Esophagus (tissue), 2 donors: ENCODE results near the gene CLEC3B. TPM values are rescaled to one million over a fixed set of nuclear protein-coding genes. Genes with fewer than 3 reads are reported as not detected.
"Not testable (repeated sequence)": the region's sequence is repeated elsewhere in the genome, so short reads cannot be mapped to it uniquely, and the experiment has no call there.

ENCODE experiments used
- H3K27ac ChIP-seq, 2 donors: one replicate each; pipeline ENCODE4 v1.5.1; 2013; ENCODE audit warnings: low read depth in 2 of 2, mild to moderate bottlenecking in 2 of 2, inconsistent platforms in 1 of 2, low read length in 1 of 2, moderate library complexity in 1 of 2
- H3K27me3 ChIP-seq, 2 donors: one replicate each; pipeline ENCODE4 v1.6.1; 2013; ENCODE audit warnings: low read length in 2 of 2, control low read depth in 1 of 2, mild to moderate bottlenecking in 1 of 2; ENCODE audit not compliant: insufficient read depth in 2 of 2, control insufficient read depth in 1 of 2
- H3K36me3 ChIP-seq, 2 donors: one replicate each; pipeline ENCODE4 v1.6.1; 2013; ENCODE audit warnings: low read length in 1 of 2; ENCODE audit not compliant: control insufficient read depth in 2 of 2, insufficient read depth in 2 of 2
- H3K4me1 ChIP-seq, 2 donors: one replicate each; pipeline ENCODE4 v1.6.1; 2013; ENCODE audit warnings: low read length in 1 of 2; ENCODE audit not compliant: control insufficient read depth in 2 of 2, insufficient read depth in 2 of 2
- H3K4me3 ChIP-seq, 2 donors: one replicate each; pipeline ENCODE4 v1.5.1; 2013; ENCODE audit warnings: low read length in 2 of 2, mild to moderate bottlenecking in 2 of 2, low read depth in 1 of 2, moderate library complexity in 1 of 2
- H3K9me3 ChIP-seq, 2 donors: one replicate each; pipeline ENCODE4 v1.6.1; 2013; ENCODE audit warnings: mild to moderate bottlenecking in 2 of 2, low read depth in 1 of 2, low read length in 1 of 2, moderate library complexity in 1 of 2; ENCODE audit not compliant: control insufficient read depth in 2 of 2, insufficient read depth in 1 of 2
- WGBS, 2 donors: extraction: QIAGEN DNeasy Blood & Tissue Kit; methylation state at CpG; one replicate each; pipeline ENCODE4 v1.1.7; 2013; 5-methylcytosine and 5-hydroxymethylcytosine counted together
- polyA plus RNA-seq, 2 donors: library from polyadenylated mRNA; stranded (reverse); fragments of 200-250 nt; gene quantifications; one replicate each; pipeline ENCODE4 v1.2.3, GENCODE V29; 2013
- donor health status: healthy with polysubstance abuse.
- donor health status: Bipolar disorder and iron deficiency.

Gene CLEC3B
- polyA plus RNA-seq, 2 donors = 7.5 to 12.6 TPM

GRCh38 chr3:45067941-45068340, 41.8 kb downstream of the CLEC3B start:
- H3K9me3 ChIP-seq = no peaks in the 10 kb centered on the region
- WGBS, 2 donors = 69 to 74% methylated on average over 3 of the region's 3 CpGs
- H3K36me3 ChIP-seq = no peaks in the 10 kb centered on the region
- no peaks in the 10 kb centered on the region for H3K27me3 ChIP-seq
- H3K4me1 ChIP-seq = peaks cover 0 to 2% of the 10 kb centered on the region in 2 donors
- no peak overlapping the region for H3K4me3 ChIP-seq
- no peak overlapping the region for H3K27ac ChIP-seq

DNA sequence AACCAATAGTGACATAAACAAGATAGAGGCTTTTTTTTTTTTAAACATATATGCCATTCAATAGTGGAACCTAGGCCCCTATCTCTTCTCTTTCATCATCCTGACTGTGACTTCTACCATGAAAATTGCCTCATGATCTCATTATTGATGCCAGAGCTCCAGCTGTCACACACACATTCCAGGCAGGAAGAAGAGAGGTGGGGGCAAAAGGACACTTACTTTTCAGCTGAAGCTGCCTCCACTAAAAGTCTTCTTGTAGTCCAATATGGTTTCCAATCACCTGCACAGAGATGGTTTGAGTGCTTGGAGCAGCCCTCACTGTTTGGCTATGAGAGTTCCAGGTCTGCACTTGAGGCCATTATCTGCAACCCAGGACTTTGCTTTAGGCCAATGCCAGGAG, 45.0 kb downstream of the CLEC3B start:
- H3K27ac ChIP-seq = no peak overlapping the region
- no peaks in the 10 kb centered on the region for H3K36me3 ChIP-seq
- H3K4me1 ChIP-seq = peaks cover 0 to 6% of the 10 kb centered on the region in 2 donors
- H3K4me3 ChIP-seq = no peak overlapping the region
- H3K27me3 ChIP-seq = no peaks in the 10 kb centered on the region
- H3K9me3 ChIP-seq = no peaks in the 10 kb centered on the region

- no peak overlapping the region for H3K27ac ChIP-seq
Measured at GRCh38 chr3:45075821-45076625, 49.9 kb downstream of the CLEC3B start.

DNA sequence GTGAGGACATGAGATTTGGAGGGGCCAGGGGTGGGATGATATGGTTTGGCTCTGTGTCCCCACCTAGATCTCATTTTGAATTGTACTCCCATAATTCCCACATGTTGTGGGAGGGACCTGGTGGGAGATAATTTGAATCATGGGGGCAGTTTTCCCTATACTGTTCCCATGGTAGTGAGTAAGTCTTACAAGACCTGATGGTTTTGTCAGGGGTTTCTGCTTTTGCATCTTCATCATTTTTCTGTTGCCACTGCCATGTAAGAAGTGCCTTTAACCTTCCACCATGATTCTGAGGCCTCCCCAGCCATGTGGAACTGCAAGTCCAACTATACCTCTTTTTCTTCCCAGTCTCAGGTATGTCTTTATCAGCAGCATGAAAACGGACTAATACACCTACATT, 52.2 kb downstream of the CLEC3B start:
- H3K9me3 ChIP-seq, H3K4me3 ChIP-seq, H3K4me1 ChIP-seq, H3K27me3 ChIP-seq, H3K36me3 ChIP-seq, H3K27ac ChIP-seq: not testable (repeated sequence)
- 45 to 52% methylated on average over 1 of the region's 1 CpG for WGBS, 2 donors

More at GRCh38 chr3:45075821-45076625, 49.9 kb downstream of the CLEC3B start:
- Histone ChIP-seq H3K27me3 (no peaks in the 10 kb centered on the region), H3K4me3 (no peak overlapping the region), H3K36me3 (no peaks in the 10 kb centered on the region), H3K4me1 (peaks cover 0 to 6% of the 10 kb centered on the region in 2 donors), H3K9me3 (no peaks in the 10 kb centered on the region)
- WGBS, 2 donors = 81 to 82% methylated on average over 11 of the region's 11 CpGs

DNA sequence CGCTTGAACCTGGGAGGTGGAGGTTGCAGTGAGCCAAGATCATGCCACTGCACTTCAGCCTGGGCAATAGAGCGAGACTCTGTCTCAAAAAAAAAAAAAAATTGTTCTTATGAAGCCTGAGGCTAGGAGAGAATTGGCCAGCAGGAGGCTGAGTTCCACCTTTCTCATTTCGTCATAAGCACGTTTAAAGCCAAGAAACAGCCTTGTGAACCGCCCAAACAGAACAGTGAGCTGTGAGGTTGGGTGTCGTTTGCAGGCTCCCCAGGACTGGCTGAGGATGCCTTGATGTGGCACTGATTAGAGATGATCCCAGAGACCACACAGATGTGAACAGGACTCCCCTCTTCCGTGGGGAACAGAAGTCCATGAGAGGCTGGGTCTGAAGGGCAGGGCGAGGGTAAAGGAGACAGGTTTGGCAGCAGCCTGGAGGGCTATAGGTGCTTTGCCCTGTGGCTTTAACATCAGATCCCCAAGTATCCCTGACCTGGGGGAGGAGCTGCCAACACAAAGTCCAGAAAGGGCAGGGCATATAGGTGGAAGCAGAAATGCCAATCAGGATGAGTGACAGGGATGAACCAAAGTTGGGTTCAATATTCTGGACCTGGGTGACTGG, 52.9 kb downstream of the CLEC3B start:
- Histone ChIP-seq H3K9me3 (no peaks in the 10 kb centered on the region), H3K4me3 (no peak overlapping the region), H3K27me3 (no peaks in the 10 kb centered on the region), H3K36me3 (peaks cover 0 to 4% of the 10 kb centered on the region in 2 donors), H3K4me1 (peaks cover 0 to 3% of the 10 kb centered on the region in 2 donors), H3K27ac (no peak overlapping the region)
- 52 to 53% methylated on average over 8 of the region's 8 CpGs for WGBS, 2 donors

DNA sequence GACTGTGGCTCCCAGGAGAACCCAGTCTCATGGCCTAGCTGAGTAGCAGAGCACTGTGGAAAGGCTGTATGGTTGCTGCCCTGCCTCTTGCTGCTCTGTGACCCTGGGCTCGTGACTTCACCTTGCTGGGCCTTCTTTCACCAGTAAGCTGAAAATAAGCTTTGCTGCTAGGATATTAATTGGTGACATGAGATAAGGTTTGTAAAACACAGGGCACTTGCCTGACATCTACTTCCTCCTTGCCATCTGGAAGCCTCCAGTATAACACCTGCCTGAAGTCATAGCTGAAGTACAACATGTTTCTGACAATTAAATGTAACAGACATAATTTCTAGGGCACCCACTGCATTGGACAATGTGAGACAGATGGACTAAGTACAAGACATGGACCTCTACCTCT, 53.6 kb downstream of the CLEC3B start:
- Histone ChIP-seq H3K27me3 (no peaks in the 10 kb centered on the region), H3K27ac (no peak overlapping the region), H3K9me3 (no peaks in the 10 kb centered on the region), H3K4me3 (no peak overlapping the region), H3K36me3 (peaks cover 0 to 6% of the 10 kb centered on the region in 2 donors), H3K4me1 (no peaks in the 10 kb centered on the region)
- WGBS, 2 donors = 59 to 82% methylated on average over 1 of the region's 1 CpG

GRCh38 chr3:45080824-45081223, 54.7 kb downstream of the CLEC3B start:
- no peaks in the 10 kb centered on the region for H3K4me1 ChIP-seq
- WGBS, 2 donors = 93 to 97% methylated on average over 1 of the region's 1 CpG
- peaks cover 7 to 9% of the 10 kb centered on the region in 2 donors for H3K36me3 ChIP-seq
- no peaks in the 10 kb centered on the region for H3K27me3 ChIP-seq
- no peak overlapping the region for H3K27ac ChIP-seq
- H3K4me3 ChIP-seq = no peak overlapping the region
- no peaks in the 10 kb centered on the region for H3K9me3 ChIP-seq

DNA sequence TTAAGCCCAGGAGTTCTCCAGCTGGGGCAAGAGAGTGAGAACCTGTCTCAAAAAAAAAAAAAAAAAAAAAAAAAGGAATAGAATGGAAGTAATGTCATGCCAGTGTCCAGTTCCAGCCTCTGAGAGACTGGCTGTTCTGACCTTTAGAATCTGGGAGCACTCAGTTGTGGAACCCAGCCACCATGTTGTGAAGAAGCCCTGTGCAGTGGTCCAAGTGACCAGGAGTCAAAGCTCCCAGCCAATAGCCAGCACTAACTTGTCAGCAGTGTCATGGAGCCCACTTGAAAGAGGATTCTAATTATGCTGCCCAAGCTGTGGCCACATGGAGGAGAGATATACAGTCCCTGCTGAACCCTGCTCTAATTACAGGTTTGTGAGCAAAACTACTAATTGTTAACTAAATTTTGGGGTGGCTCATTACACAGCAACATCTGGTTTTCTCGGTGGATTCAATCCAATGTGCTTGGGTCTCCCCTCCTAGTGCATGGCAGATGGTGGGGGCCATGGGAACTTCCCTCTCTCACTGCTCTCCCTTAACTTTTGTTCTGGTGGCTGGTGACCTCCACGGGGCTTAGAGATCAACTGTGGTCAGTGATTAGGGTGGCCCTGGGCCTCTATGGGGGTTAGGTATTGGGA, 55.5 kb downstream of the CLEC3B start:
- H3K4me1 ChIP-seq = no peaks in the 10 kb centered on the region
- H3K27ac ChIP-seq = no peak overlapping the region
- H3K4me3 ChIP-seq = no peak overlapping the region
- no peaks in the 10 kb centered on the region for H3K27me3 ChIP-seq
- H3K36me3 ChIP-seq = peaks cover 7 to 11% of the 10 kb centered on the region in 2 donors
- H3K9me3 ChIP-seq = no peaks in the 10 kb centered on the region
- WGBS, 2 donors = 81 to 83% methylated on average over 2 of the region's 2 CpGs

DNA sequence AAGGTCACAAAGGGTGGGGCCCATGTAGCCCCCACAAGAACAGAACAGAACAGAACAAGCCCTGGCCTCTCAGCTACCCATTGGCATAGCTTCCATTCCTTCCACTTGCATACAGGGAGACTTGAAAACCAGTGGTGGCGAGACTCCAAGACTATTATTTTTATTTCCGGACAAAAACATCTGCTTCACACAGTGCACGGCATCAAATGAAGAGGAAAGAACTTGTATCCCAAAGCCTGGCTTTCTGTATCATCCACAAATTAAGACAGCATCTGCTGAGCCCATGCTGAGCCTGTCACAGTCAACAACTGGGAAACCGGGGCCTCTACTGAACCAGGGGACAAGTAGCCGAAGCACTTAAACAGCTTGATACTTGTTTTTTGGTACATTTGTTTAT, 56.0 kb downstream of the CLEC3B start:
- Histone ChIP-seq H3K9me3 (no peaks in the 10 kb centered on the region), H3K27ac (no peak overlapping the region), H3K27me3 (no peaks in the 10 kb centered on the region), H3K4me1 (no peaks in the 10 kb centered on the region), H3K4me3 (no peak overlapping the region), H3K36me3 (peaks cover 7 to 16% of the 10 kb centered on the region in 2 donors)
- WGBS, 2 donors = 73 to 83% methylated on average over 5 of the region's 5 CpGs
